IMR-90 (cell line): ENCODE results near the gene BEGAIN.

Experiments
- BHLHE40 ChIP-seq: fragments of 150-350 bp; IDR thresholded peaks from 2 replicates; pipeline ENCODE4 v1.6.1; 2016; ENCODE audit warnings: mild to moderate bottlenecking, low read depth, low read length
- CHD1 ChIP-seq: IDR thresholded peaks from 2 replicates; pipeline ENCODE4 v1.6.1; 2012; ENCODE audit warnings: low read depth, low read length, improper control_type of control experiment
- FOS ChIP-seq: fragments of 150-350 bp; IDR thresholded peaks from 2 replicates; pipeline ENCODE4 v1.6.1; 2016; ENCODE audit warnings: low read depth, low read length
- MAFK ChIP-seq: IDR thresholded peaks from 2 replicates; pipeline ENCODE4 v1.6.1; 2012; ENCODE audit warnings: low read depth, low read length, improper control_type of control experiment
- MAZ ChIP-seq: IDR thresholded peaks from 2 replicates; pipeline ENCODE4 v1.6.1; 2012; ENCODE audit warnings: low read depth, mild to moderate bottlenecking, low read length, improper control_type of control experiment, moderate library complexity, borderline replicate concordance
- NFE2L2 ChIP-seq: fragments of 150-350 bp; IDR thresholded peaks from 2 replicates; pipeline ENCODE4 v1.6.1; 2016; ENCODE audit warnings: low read depth, mild to moderate bottlenecking, low read length
- POLR2A ChIP-seq: IDR thresholded peaks from 2 replicates; pipeline ENCODE4 v1.6.1; 2012; ENCODE audit warnings: mild to moderate bottlenecking, low read depth, low read length
- RAD21 ChIP-seq: IDR thresholded peaks from 2 replicates; pipeline ENCODE4 v1.6.1; 2012; ENCODE audit warnings: low read length, improper control_type of control experiment
- RCOR1 ChIP-seq: IDR thresholded peaks from 2 replicates; pipeline ENCODE4 v1.6.1; 2012; ENCODE audit warnings: mild to moderate bottlenecking, low read length, improper control_type of control experiment; ENCODE audit not compliant: insufficient replicate concordance
- RFX5 ChIP-seq: IDR thresholded peaks from 2 replicates; pipeline ENCODE4 v1.8.0; 2012; ENCODE audit warnings: low read depth, mild to moderate bottlenecking, low read length, moderate library complexity
- SMC3 ChIP-seq: fragments of 150-350 bp; IDR thresholded peaks from 2 replicates; pipeline ENCODE4 v1.6.1; 2016; ENCODE audit warnings: low read depth, mild to moderate bottlenecking, antibody characterized with exemption, low read length, moderate library complexity
- USF2 ChIP-seq: fragments of 150-350 bp; IDR thresholded peaks from 2 replicates; pipeline ENCODE4 v1.6.1; 2017; ENCODE audit warnings: mild to moderate bottlenecking, antibody characterized with exemption, low read length, low read depth
- TF ChIP-seq, protein P1 (sequence below): conservative IDR thresholded peaks from 2 replicates; pipeline ENCODE4 v1.5.1; 2012; ENCODE audit warnings: mild to moderate bottlenecking, low read depth, low read length, improper control_type of control experiment
- TF ChIP-seq, protein P2 (sequence below): fragments of 150-350 bp; IDR thresholded peaks from 2 replicates; pipeline ENCODE4 v1.6.1; 2016; ENCODE audit warnings: low read depth, mild to moderate bottlenecking, low read length, moderate library complexity, borderline replicate concordance

DNA sequence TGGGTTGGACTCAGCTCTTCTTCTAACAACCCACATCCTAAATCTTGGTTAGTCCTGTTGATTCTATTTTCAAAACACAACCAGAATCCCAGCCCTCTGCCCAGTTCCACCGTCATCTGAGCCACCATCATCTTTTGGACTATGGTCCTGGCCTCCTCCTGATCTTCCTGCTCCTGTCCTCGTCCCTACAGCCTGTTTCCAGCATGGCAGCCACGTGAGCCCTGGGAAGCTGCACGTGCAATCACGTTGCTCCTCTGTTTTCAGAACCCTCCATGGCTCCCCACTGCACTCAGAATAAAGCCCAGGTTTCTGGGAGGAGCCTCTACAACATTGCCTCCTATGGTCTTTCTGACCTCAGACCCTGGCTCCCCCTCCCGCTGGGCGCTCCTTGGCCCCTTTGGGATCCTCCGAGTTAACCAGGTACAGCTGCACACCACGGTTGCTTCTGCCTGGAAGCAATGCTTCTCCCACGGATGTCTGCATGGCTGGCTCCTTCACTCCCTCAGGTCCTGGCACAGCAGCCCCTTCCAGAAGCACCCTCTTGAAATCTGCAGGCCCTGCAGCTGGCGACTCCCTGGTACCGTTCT lies 44.5 kb downstream of the BEGAIN start:
- TF ChIP-seq, protein P1, sequence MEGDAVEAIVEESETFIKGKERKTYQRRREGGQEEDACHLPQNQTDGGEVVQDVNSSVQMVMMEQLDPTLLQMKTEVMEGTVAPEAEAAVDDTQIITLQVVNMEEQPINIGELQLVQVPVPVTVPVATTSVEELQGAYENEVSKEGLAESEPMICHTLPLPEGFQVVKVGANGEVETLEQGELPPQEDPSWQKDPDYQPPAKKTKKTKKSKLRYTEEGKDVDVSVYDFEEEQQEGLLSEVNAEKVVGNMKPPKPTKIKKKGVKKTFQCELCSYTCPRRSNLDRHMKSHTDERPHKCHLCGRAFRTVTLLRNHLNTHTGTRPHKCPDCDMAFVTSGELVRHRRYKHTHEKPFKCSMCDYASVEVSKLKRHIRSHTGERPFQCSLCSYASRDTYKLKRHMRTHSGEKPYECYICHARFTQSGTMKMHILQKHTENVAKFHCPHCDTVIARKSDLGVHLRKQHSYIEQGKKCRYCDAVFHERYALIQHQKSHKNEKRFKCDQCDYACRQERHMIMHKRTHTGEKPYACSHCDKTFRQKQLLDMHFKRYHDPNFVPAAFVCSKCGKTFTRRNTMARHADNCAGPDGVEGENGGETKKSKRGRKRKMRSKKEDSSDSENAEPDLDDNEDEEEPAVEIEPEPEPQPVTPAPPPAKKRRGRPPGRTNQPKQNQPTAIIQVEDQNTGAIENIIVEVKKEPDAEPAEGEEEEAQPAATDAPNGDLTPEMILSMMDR: no peak
- TF ChIP-seq, protein P2, sequence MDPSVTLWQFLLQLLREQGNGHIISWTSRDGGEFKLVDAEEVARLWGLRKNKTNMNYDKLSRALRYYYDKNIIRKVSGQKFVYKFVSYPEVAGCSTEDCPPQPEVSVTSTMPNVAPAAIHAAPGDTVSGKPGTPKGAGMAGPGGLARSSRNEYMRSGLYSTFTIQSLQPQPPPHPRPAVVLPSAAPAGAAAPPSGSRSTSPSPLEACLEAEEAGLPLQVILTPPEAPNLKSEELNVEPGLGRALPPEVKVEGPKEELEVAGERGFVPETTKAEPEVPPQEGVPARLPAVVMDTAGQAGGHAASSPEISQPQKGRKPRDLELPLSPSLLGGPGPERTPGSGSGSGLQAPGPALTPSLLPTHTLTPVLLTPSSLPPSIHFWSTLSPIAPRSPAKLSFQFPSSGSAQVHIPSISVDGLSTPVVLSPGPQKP: no peak
- TF ChIP-seq FOS (no peak), POLR2A (no peak), USF2 (no peak), RFX5 (no peak), CHD1 (no peak), RCOR1 (no peak), MAFK (no peak), BHLHE40 (no peak), NFE2L2 (no peak), MAZ (no peak), RAD21 (no peak), SMC3 (no peak)
